Endometrial microvascular endothelial cells (primary cell): Measurements from ENCODE around the gene GALR2. TPM values are rescaled to one million over a fixed set of nuclear protein-coding genes. Genes with fewer than 3 reads are reported as not detected.

Experiments
- in situ Hi-C: cut with HindIII; loops from 2 replicates; pipeline ENCODE4 v1.10.0; 2017; ENCODE audit warnings: low sequenced_read_pairs, low pct_unique_long_range_greater_than_20kb; ENCODE audit errors: inconsistent ontology term
- total RNA-seq: library from RNA; depleted of rRNA; stranded (reverse); fragments of >200 nt; gene quantifications from one replicate; pipeline ENCODE4 v1.2.3, GENCODE V29; 2015; ENCODE audit errors: inconsistent ontology term

GALR2 gene
- total RNA-seq, 1 donor from 2014 or later: not detected

DNA sequence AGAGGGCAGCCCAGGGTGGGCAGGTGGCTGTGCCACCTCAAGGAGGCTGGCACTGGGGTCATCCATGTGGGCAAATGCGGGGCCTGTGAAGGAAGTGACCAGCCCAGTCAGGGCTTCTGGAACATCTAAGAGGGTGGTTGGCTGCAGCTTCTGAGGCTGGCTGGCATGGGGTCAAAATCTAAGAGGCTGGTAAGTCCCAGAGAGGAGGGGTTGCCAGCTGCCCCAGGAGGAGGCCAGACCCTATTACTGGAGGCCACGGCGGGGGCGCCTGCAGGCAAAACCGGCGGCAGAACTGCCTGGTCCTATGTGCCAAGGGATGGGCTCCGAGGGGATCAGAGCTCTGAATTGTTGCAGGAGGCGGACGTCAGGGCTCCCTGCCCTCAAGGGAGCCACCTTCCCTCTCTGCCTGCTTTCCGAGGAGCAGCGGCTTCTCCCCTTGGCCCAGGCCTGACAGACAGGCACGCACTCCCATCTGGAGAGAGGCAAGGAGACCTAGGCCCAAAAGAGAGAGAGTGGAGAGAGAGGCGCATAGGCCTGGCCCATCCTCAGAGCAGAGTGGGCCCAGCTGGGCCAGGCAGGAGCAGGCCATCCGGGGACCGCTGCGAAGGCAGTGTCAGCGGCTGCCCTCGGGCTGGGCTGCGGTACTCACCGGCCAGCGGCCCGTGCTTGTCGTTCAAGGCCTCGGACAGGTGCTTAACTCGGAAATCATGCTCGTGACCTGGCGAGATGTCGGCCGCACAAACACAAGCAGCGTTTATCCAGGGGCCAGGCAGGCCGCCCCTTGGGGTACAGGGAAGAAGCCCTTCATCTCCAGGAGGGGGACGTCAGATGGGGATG, 15.3 kb downstream of the GALR2 start:
- in situ Hi-C loops: no loop called here

DNA sequence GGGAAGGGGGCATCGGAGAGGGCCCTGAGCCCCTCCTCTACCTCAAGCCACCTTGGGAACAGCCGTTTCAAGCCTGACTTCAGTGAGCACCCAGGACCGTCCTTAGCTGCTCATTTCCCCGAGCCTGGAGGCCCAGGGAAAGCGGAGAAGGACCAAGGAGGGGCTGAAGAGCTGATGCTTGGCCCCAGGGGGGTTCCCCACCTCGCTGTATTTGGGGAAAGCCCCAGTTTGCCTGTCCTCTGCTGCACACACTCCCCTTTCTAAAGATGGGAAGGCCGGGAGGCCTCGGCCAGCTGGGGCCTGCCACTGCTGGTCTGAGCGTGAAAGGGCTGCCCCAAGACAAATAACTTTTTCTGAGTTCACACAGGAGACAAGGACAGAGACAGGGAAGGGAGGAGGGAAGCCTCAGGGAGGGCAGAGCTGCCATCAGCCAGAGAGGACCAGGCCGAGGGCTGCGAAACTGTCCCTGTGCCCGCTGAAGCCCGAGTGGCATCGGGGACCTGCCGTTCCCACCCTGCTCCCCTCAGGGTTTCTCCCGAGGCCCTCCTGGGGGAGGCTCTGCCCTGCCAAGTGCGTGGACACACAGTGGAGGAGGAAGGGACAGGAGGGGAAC, 16.0 kb downstream of the GALR2 start:
- in situ Hi-C loops: no loop called here

DNA sequence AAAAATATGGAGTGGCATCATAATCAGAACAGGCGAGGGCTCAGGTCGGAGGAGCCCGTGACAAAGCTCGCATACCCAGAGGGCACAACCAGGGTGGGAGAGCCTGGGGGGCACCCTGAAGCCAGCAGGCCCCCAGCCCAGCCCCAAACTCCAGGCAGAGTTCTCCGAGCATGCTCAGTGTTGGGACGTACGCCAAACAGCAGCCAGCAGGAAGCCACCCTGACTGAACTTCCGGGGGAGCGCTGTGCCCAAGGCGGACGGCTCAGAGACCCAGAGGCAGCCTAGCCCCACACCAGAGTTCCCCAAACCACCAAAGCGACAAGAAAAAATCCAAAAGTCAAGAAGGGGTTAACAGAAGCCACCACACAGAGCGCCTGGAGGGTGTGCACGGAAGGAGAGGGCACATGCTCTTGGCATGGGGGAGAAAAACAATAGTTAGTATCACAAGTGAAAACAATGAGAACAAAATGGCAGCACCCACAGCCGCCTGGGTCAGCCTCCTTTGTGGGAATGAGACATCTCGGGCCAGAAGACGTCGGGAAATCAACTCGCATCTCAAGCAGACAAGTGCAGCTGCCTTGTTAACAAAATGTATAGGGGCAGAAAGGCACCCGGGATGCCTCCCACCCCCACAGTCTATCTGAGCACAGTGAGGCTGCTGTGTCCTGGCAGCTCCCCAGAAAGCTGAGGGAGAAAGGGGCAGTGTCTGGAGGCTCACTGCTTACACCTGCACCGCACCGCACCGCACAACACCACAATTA, 17.1 kb downstream of the GALR2 start:
- in situ Hi-C loops: no loop called here

DNA sequence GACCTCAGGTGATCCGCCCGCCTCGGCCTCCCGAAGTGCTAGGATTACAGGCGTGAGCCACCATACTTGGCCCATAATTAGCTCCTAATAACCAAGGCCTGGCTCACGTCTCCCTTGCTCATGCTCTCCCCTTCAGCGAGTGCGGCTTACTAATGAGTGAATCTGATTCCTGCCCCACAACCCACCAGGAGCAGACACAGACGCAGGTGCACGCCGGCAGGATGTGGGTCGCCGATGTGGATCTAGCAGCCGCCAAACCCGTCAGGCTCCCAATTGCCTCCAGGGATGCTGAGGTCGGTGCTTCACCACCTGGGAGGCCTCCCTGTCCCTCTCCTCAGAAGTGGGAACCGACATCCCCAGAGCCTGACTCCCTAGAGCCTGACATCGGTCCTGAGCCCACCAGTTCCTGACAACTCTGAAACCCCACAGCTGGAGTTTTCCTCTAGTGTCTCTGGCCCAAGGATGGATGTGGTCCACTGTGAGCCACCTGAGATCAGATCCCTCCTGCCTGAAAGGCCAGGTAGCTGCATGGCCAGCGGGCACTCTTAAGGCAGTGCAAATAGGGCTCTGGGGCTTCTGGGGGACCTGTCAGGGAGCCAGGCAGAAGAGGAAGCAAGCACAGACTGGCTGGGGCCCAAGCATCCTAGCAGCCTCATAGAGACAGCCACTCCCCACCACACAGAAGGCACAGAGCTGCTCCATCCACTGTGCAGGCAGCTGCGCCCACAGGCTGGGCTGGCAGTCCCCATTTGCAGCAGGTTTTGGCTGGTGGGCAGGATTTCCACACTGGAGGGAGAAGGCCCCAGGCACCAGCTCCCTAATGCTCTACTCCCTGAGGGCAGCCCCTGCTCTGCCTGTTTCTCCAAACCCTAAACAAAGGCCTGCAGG, 18.2 kb downstream of the GALR2 start:
- in situ Hi-C loops: no loop called here

DNA sequence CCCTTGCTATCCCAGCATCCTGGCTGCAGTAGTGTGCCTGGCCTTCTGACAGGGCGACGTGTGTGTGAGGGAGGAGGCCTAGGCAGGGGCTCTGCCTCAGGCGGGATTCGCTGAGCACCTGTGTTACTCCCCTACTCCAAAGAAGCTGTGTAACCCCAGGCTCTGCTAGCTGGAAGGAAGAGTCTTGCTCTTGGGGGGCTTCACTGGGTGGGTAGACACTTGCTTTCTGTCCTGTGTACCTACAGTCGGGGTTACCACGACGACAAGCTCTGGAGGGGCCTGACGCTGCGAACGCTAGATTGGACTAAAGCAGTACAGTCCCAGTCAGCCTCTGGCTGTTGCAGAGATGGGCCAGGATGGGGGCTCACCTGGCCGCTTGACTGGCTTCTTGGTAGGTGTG, 19.5 kb downstream of the GALR2 start:
- in situ Hi-C loops: no loop called here

DNA sequence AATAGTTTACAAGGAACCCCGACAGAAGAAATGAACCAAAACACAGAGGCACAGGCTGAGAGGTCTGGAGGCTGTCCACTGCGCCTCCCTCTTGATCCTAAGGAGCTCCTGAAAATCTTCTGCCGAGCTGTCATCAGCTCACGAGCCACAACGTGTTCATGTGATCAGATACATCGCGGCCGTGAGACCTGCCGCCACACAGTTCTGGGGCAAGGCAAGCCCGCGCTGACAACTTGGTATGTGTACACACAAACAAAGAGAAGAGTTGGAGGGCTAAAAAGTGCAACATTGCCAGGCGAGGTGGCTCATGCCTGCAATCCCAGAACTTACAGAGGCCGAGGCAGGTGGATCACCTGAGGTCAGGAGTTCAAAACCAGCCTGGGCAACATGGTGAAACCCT, 21.4 kb downstream of the GALR2 start:
- in situ Hi-C loops: no loop called here

DNA sequence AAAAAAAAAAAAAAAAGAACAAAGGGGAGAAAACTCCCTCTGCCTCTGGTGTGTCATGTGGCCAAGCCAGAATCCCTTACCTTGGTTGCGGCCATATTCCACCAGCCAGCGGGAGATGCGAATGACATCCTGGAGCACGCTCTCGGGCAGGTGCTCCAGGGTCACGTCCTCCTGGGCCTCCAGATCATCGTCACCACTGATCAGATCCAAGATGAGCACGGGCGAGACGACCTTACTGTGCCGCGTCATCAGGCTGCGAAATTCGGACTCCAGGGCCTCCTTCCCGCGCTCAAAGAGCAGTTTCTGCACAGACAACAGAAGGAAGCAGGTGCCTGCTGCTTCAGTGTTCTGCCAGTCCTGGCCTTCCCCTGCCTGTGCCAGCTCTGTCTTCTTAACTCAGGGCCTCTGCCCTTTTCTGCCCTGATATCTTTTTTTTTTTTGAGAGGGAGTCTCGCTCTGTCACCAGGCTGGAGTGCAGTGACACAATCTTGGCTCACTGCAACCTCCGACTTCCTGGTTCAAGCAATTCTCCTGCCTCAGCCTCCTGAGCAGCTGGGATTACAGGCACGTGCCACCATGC, 23.2 kb downstream of the GALR2 start:
- in situ Hi-C loops: no loop called here

DNA sequence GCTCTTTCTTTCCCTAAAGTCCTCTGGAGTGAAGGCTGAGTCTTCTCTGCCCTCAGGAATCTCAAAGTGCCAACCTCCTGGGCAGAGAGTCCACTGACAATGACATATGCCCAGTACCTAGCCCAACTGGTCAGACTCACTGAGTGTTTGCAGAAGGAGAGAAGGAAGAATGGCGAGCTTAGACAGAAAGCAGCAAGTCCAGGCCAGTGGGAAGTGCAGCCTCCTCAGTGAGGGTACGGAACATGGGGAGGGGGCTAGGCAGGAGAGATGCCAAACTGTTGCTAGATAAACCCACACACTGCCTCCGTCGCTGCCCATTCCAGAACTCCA, 28.3 kb downstream of the GALR2 start:
- in situ Hi-C loops: no loop called here

DNA sequence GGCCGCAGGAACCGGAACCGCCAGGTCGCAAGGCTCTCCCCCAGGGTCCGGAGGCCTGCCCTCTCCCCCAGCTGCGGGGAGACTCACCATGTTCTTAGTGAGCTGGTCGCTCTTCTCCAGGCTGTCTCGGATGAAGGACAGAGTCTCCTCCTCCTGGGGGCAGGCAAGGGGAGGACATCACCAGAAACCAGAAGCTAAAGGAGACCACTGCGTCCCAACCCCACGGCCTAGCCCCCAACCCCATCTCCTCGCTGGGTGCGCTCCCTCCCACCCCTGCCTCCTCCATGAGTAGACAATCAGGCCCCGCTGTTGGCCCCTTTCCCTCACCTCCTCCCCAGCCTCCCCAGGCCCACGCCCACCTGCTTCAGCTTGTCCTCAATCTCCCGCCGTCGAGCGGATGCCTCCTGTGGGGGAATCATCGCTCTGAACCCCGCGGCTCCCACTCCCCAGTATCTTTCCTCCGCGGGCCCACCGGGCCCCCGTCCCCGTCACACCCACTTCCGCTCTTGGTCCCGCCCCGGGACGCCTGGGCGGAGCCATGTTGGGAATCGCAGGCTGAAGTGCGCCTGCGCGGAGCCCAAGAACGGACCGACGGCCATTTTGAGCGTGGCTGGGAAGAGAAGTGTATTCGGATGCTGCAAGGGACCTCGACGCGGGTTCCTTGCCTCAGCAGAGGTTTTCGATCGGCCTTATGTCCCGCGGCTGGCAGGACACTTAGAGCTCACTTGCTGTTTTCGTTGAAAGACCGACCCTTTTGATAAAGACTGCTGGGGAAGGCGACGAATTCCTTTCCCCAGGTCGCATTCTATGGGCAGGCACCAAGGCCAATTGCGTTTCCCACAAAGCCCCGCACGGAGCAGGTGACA, 28.9 kb downstream of the GALR2 start, which contains the start of gene EXOC7:
Gene EXOC7 (minus strand): TSS at position 514 of the 866 bp plus-strand sequence. CDS start 95 bp downstream, at position 419.
- in situ Hi-C loops: no loop called here

DNA sequence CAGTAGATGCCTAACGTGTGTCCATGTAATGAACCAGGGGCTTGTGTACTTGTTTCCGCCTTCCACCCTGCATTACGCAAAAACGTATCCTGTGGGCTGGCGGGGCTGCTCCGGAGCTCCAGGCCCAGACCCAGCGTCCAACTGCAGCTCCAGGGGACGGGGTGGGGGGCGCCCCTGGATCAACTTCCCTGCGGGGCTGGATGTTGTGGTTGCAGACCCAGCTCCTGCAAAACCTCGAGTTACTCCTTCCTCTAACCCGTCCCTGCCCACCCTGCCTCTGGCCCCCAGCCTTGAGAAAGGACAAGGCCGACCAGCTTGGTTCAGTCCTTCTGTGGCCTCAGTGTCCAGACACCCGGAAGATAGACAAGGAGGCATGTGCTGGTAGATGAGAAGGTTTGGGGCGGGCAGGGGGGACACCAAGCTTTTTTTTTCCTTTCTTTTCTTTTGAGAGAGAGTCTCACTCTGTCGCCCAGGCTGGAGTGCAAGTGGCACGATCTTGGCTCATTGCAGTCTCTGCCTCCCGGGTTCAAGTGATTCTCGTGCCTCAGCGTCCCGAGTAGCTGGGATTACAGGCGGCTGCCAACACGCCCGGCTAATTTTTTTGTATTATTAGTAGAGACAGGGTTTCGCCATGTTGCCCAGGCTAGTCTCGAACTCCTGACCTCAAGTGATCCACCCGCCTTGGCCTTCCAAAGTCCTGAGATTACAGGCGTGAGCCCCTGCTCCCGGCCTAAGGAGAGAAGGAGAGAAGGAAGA, 29.7 kb downstream of the GALR2 start:
- in situ Hi-C loops: no loop called here

DNA sequence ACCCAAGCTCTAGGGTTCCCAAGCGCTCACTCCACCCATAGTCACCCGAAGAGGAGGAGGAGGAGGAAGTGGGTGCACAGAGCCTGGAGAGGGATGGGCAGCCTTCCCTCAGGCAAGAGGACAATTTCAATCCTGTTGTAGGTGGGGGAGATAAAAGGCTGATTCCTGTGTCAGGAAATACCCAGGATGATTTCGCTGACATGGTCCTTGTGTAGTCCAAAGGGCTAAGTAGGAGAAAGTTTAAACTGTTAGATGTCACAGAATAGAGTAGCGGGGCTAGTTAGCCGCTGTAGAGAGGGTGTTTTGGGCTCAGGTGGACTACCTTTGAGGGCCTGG, 30.3 kb downstream of the GALR2 start:
- in situ Hi-C loops: no loop called here

DNA sequence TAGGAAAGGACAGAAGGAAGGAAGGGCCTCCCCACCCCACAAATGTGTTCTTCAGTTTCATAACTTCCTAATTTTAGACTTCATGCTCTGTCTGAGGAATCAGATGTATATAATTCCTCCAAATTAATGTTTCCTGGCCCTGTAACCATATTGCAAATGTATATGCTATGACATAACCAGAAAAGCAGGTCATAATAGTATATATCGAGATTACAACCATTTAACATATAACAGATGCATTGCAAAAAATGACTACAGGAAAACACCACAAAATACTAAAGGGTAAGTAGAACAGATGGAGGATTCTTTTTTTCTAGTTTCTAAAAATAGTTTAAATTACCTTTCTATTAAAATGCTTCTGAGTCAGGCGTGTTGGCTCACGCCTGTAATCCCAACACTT, 32.1 kb downstream of the GALR2 start:
- in situ Hi-C loops: no loop called here

DNA sequence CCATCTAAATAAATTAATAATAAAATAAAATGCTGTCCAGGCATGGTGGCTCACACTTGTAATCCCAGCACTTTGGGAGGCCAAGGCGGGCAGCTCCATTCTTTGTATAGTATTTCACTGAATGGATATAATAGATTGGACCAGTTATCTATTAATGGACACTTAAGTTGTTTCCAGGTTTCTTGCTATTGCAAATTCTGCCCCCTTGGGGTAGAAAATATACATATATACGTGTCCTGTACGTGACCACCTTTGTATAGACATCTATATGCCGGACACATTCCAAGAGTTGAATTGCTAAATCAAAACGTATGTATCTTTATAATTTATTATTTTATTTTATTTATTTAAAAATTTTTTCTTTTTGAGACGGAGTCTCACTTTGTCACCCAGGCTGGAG, 32.9 kb downstream of the GALR2 start:
- in situ Hi-C loops: no loop called here

DNA sequence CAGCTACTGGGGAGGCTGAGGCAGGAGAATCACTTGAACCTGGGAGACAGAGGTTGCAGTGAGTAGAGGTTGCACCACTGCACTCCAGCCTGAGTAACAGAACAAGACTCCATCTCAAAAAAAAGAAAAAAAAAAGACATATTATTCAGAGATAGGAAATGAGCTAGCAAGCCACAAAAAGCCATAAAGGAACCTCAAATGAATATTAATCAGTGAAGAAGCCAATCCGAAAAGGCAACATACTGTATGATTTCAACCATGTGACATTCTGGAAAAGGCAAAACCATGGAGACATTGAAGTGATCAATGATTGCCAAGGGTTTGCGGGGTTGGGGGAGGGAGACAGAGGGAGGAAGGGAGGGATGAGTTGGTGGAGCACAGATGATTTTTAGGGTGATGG, 37.4 kb downstream of the GALR2 start:
- in situ Hi-C loops: no loop called here

DNA sequence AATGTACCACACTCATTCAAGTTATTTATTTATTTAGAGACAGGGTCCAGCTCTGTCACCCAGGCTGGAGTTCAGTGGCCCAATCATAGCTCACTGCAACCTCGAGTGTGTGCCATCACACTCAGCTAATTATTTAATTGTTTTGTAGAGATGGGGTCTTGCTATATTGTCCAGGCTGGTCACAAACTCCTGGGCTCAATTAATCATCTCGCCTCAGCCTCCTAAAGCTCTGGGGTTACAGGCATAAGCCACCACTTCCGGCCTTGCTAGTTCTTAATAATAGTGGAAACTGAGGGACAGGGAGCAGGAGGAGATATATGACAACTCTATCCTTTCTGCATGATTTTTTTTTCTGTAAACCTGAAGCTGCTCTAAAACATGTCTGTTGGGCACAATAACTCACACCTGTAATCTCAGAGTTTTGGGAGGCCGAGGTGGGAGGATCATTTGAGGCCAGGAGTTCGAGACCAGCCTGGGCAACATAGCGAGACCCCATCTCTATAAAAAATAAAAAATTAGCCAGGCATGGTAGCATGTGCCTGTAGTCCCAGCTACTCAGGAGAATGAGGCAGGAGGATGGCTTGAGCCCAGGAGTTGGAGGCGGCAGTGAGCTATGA, 40.7 kb downstream of the GALR2 start:
- in situ Hi-C loops: no loop called here

DNA sequence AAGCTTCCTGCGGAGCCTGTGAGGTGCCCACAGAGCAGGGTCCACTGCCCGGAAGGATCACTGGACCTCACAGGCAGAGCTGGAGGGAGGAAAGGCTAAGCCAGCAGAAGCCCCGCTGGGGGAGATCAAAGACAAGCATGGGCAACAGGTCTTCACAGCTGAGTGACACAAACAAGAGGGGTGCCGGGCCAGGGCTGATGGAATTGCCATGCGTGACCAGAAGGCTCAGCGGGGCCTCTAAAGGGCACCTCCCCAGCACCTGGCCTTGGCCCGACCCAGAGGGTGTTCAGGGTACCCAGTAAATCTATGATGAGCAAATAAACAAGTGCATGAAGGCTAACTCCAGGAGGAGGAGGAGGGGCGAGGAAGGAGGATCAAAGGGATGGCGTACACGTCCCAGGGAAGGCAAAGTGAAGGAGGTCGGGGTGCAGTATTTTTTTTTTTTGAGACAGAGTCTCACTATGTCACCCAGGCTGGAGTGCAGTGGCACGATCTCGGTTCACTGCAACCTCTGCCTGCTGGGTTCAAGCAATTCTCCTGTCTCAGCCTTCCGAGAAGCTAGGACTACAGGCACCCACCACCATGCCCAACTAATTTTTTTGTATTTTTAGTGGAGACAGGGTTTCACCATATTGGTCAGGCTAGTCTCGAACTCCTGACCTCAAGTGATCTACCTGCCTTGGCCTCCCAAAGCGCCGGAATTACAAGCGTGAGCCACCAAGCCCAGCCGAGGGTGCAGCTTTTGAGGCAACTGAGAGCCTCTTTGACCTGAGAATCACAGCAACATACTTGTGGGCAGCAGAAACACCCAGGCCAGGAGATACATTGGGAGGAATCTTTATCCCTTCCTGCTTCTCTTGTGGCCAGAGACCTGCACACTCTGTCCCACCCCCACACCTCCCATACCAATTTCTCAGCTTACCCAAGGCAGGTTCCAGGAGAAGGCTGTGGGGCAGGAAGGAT, 45.1 kb downstream of the GALR2 start:
- in situ Hi-C loops: no loop called here
